Measurements from ENCODE around the gene CDH11.

Gene CDH11

DNA sequence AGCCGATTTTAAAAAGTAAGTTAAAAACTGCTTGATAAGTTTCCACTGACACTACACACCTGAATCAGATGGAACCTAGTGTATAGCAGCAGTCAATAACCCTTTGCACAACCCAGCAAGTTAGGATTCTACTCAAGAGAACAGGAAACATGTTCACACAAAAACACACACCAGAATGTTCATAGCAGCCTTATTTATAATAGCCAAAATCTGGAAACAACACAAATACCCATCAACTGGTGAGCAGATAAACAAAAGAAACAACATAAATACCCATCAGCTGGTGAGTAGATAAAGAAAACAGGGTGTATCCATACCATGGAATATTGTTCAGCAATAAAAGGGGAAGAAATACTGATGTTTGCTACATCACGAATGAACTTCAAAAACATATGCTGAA is 2.7 kb upstream of the CDH11 start:
- DNase-seq = no peak
- no peaks in the 10 kb centered on the region for H3K4me1 ChIP-seq (ENCODE audit: control insufficient read depth, insufficient read depth, low read length, poor library complexity, severe bottlenecking)
- H3K36me3 ChIP-seq (ENCODE audit: control insufficient read depth, insufficient read depth, low read length) = no peaks in the 10 kb centered on the region
- H3K27ac ChIP-seq (ENCODE audit: insufficient read depth, low read length, poor library complexity, severe bottlenecking) = no peak overlapping the region
- H3K4me3 ChIP-seq (ENCODE audit: insufficient read depth, low read depth, low read length, poor library complexity, severe bottlenecking) = no peak overlapping the region
- no peaks in the 10 kb centered on the region for H3K9me3 ChIP-seq (ENCODE audit: control insufficient read depth, low read length)
- H3K27me3 ChIP-seq (replicated peaks; ENCODE audit: control insufficient read depth, insufficient read depth, low read length, poor library complexity, severe bottlenecking) = peaks cover 5% of the 10 kb centered on the region

- Histone ChIP-seq H3K27ac (ENCODE audit: insufficient read depth, low read length, poor library complexity, severe bottlenecking) (no peak overlapping the region), H3K4me1 (ENCODE audit: control insufficient read depth, insufficient read depth, low read length, poor library complexity, severe bottlenecking) (no peaks in the 10 kb centered on the region), H3K9me3 (ENCODE audit: control insufficient read depth, low read length) (no peaks in the 10 kb centered on the region), H3K36me3 (ENCODE audit: control insufficient read depth, insufficient read depth, low read length) (no peaks in the 10 kb centered on the region), H3K27me3 (replicated peaks; ENCODE audit: control insufficient read depth, insufficient read depth, low read length, poor library complexity, severe bottlenecking) (peaks cover 5% of the 10 kb centered on the region), H3K4me3 (ENCODE audit: insufficient read depth, low read depth, low read length, poor library complexity, severe bottlenecking) (no peak overlapping the region)
- DNase-seq = no peak
These were observed 2.3 kb upstream of the CDH11 start for GRCh38 chr16:65124212-65124548.

- Histone ChIP-seq H3K9me3 (ENCODE audit: control insufficient read depth, low read length) (no peaks in the 10 kb centered on the region), H3K36me3 (ENCODE audit: control insufficient read depth, insufficient read depth, low read length) (no peaks in the 10 kb centered on the region), H3K4me3 (ENCODE audit: insufficient read depth, low read depth, low read length, poor library complexity, severe bottlenecking) (no peak overlapping the region), H3K27ac (ENCODE audit: insufficient read depth, low read length, poor library complexity, severe bottlenecking) (no peak overlapping the region), H3K27me3 (replicated peaks; ENCODE audit: control insufficient read depth, insufficient read depth, low read length, poor library complexity, severe bottlenecking) (peaks cover 5% of the 10 kb centered on the region), H3K4me1 (ENCODE audit: control insufficient read depth, insufficient read depth, low read length, poor library complexity, severe bottlenecking) (no peaks in the 10 kb centered on the region)
- DNase-seq = no peak
These were observed 1.7 kb upstream of the CDH11 start for GRCh38 chr16:65123396-65124211.

DNA sequence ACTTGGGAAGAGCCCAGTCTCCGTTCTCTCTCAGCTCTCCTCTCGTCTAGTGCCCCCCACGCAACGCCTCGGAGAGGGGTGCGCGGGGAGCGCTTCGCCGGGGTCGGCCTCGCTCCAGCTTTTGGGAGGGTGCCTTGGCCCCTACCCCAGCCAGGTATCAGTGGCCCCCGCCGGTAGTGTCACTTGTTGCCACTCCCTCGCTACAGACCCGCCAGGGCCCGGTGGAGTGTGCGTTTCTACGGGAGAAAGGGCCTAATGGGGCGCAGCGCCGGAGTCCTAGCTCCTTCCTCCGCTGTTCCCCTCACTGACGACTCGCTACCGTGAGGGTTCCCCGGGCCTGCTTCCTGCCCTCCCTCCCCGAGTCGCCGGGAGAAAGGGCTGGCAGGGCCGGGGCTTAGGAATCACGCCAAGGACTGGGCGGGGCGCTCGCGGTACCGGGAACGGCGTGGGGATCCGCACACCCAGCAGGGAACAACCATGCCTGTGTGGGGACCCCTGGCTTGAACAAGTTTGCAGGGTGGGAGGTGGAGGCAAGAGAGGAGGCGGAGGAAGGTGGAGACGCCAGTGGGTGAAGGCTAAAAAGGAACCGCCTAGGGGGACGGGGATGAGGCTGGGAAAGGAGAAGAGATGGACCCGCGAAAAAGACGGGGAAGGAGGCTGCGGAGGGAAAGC is 997 bp upstream of the CDH11 start:
- DNase-seq = no peak
- no peaks in the 10 kb centered on the region for H3K36me3 ChIP-seq (ENCODE audit: control insufficient read depth, insufficient read depth, low read length)
- no peak overlapping the region for H3K27ac ChIP-seq (ENCODE audit: insufficient read depth, low read length, poor library complexity, severe bottlenecking)
- H3K4me3 ChIP-seq (ENCODE audit: insufficient read depth, low read depth, low read length, poor library complexity, severe bottlenecking) = no peak overlapping the region
- no peaks in the 10 kb centered on the region for H3K9me3 ChIP-seq (ENCODE audit: control insufficient read depth, low read length)
- H3K4me1 ChIP-seq (ENCODE audit: control insufficient read depth, insufficient read depth, low read length, poor library complexity, severe bottlenecking) = no peaks in the 10 kb centered on the region
- H3K27me3 ChIP-seq (replicated peaks; ENCODE audit: control insufficient read depth, insufficient read depth, low read length, poor library complexity, severe bottlenecking) = peaks cover 5% of the 10 kb centered on the region

- DNase-seq = no peak
- Histone ChIP-seq H3K27me3 (replicated peaks; ENCODE audit: control insufficient read depth, insufficient read depth, low read length, poor library complexity, severe bottlenecking) (peaks cover 5% of the 10 kb centered on the region), H3K36me3 (ENCODE audit: control insufficient read depth, insufficient read depth, low read length) (no peaks in the 10 kb centered on the region), H3K27ac (ENCODE audit: insufficient read depth, low read length, poor library complexity, severe bottlenecking) (no peak overlapping the region), H3K4me3 (ENCODE audit: insufficient read depth, low read depth, low read length, poor library complexity, severe bottlenecking) (no peak overlapping the region), H3K9me3 (ENCODE audit: control insufficient read depth, low read length) (no peaks in the 10 kb centered on the region), H3K4me1 (ENCODE audit: control insufficient read depth, insufficient read depth, low read length, poor library complexity, severe bottlenecking) (no peaks in the 10 kb centered on the region)
These were observed 787 bp downstream of the CDH11 start for GRCh38 chr16:65120831-65121721.

DNA sequence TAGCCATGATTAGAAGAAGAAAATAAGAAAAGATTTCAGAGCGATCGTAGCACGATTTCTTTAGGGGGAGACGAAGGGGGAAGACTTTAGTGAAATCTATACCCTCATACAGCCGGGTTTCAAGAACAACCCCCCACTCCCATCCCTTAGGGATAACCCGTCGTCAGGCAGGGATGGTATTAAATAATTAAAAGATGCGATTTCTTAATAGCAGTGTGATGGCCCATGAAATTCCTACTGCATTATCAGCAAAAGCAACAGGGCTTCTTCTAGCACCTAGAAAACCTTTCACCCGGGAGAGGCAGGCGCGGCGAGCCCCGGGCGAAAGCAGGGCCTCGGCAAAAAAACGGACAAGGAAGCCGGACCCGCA is 1.4 kb downstream of the CDH11 start:
- Histone ChIP-seq H3K4me3 (ENCODE audit: insufficient read depth, low read depth, low read length, poor library complexity, severe bottlenecking) (no peak overlapping the region), H3K9me3 (ENCODE audit: control insufficient read depth, low read length) (no peaks in the 10 kb centered on the region), H3K36me3 (ENCODE audit: control insufficient read depth, insufficient read depth, low read length) (no peaks in the 10 kb centered on the region), H3K27ac (ENCODE audit: insufficient read depth, low read length, poor library complexity, severe bottlenecking) (no peak overlapping the region), H3K4me1 (ENCODE audit: control insufficient read depth, insufficient read depth, low read length, poor library complexity, severe bottlenecking) (no peaks in the 10 kb centered on the region), H3K27me3 (replicated peaks; ENCODE audit: control insufficient read depth, insufficient read depth, low read length, poor library complexity, severe bottlenecking) (peaks cover 5% of the 10 kb centered on the region)
- no peak for DNase-seq

GRCh38 chr16:65119901-65120401 is 1.9 kb downstream of the CDH11 start:
- H3K36me3 ChIP-seq (ENCODE audit: control insufficient read depth, insufficient read depth, low read length) = no peaks in the 10 kb centered on the region
- H3K4me1 ChIP-seq (ENCODE audit: control insufficient read depth, insufficient read depth, low read length, poor library complexity, severe bottlenecking) = no peaks in the 10 kb centered on the region
- no peak overlapping the region for H3K4me3 ChIP-seq (ENCODE audit: insufficient read depth, low read depth, low read length, poor library complexity, severe bottlenecking)
- no peak for DNase-seq
- H3K27ac ChIP-seq (ENCODE audit: insufficient read depth, low read length, poor library complexity, severe bottlenecking) = no peak overlapping the region
- H3K27me3 ChIP-seq (replicated peaks; ENCODE audit: control insufficient read depth, insufficient read depth, low read length, poor library complexity, severe bottlenecking) = peaks cover 5% of the 10 kb centered on the region
- H3K9me3 ChIP-seq (ENCODE audit: control insufficient read depth, low read length) = no peaks in the 10 kb centered on the region

DNA sequence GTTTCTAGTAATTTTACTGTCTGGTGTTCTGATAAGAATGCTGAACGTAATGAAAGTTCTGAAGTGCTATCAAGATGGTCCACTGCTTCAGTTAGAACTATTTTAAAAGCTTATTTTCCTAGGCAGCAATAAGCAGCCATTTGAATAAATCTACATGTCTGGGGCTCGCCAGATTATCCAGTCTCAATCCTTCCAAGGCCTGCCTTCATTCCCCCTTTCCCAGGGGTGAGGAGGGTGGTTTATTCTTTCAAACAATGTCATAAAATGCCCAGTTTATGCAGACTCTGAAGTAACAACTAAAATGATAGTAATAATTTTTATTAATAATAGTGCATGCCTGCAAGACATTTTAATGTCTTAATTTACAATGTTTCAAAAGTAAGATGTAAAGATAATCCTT is 2.4 kb downstream of the CDH11 start:
- H3K4me3 ChIP-seq (ENCODE audit: insufficient read depth, low read depth, low read length, poor library complexity, severe bottlenecking) = no peak overlapping the region
- no peak for DNase-seq
- H3K27me3 ChIP-seq (replicated peaks; ENCODE audit: control insufficient read depth, insufficient read depth, low read length, poor library complexity, severe bottlenecking) = peaks cover 5% of the 10 kb centered on the region
- H3K36me3 ChIP-seq (ENCODE audit: control insufficient read depth, insufficient read depth, low read length) = no peaks in the 10 kb centered on the region
- H3K27ac ChIP-seq (ENCODE audit: insufficient read depth, low read length, poor library complexity, severe bottlenecking) = no peak overlapping the region
- no peaks in the 10 kb centered on the region for H3K4me1 ChIP-seq (ENCODE audit: control insufficient read depth, insufficient read depth, low read length, poor library complexity, severe bottlenecking)
- no peaks in the 10 kb centered on the region for H3K9me3 ChIP-seq (ENCODE audit: control insufficient read depth, low read length)

DNA sequence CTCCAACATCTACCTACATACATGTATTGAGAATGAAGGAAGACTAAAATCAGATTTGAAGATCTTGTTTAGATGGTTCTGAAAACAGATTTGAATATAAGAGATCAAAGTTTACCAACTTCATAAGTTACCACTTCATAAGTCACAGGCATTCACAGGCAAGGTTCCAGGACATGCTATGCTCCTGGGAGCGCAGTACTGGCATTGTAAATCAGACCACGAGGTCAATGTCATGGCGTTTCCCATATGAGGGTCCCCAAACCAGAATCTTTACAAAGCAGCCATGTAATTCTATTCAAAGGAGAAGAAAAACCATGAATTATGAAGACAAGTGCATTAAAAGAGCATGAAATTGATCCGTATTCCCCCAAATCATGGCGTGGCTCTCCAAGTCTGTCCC is 3.0 kb downstream of the CDH11 start:
- Histone ChIP-seq H3K4me3 (ENCODE audit: insufficient read depth, low read depth, low read length, poor library complexity, severe bottlenecking) (no peak overlapping the region), H3K4me1 (ENCODE audit: control insufficient read depth, insufficient read depth, low read length, poor library complexity, severe bottlenecking) (no peaks in the 10 kb centered on the region), H3K36me3 (ENCODE audit: control insufficient read depth, insufficient read depth, low read length) (no peaks in the 10 kb centered on the region), H3K27ac (ENCODE audit: insufficient read depth, low read length, poor library complexity, severe bottlenecking) (no peak overlapping the region), H3K27me3 (replicated peaks; ENCODE audit: control insufficient read depth, insufficient read depth, low read length, poor library complexity, severe bottlenecking) (peaks cover under 1% of the 10 kb centered on the region), H3K9me3 (ENCODE audit: control insufficient read depth, low read length) (no peaks in the 10 kb centered on the region)
- DNase-seq = no peak

Data from effector memory CD4-positive, alpha-beta T cell (primary cell).